Neuronal stem cell (in vitro differentiated cells): ENCODE results near the gene TIRAP.

Source experiments
- DNase-seq: peaks from one replicate; pipeline ENCODE4 v3.0.0-alpha.2; 2013; ENCODE audit warnings: low spot score
- H2AFZ ChIP-seq: one replicate; pipeline ENCODE4 v1.6.1; 2013; ENCODE audit warnings: mild to moderate bottlenecking, low read length, inconsistent platforms
- H2AK5ac ChIP-seq: 2 replicates; pipeline ENCODE4 v1.6.1; 2013; ENCODE audit warnings: low read depth, mild to moderate bottlenecking, inconsistent platforms, low read length, moderate library complexity, mixed read lengths
- H2BK120ac ChIP-seq: 2 replicates; pipeline ENCODE4 v1.6.1; 2013; ENCODE audit warnings: low read depth, mild to moderate bottlenecking, inconsistent platforms, low read length, moderate library complexity, mixed read lengths
- H2BK12ac ChIP-seq: one replicate; pipeline ENCODE4 v1.6.1; 2013; ENCODE audit warnings: low read length, inconsistent platforms
- H2BK15ac ChIP-seq: 2 replicates; pipeline ENCODE4 v1.6.1; 2013; ENCODE audit warnings: mild to moderate bottlenecking, low read length, inconsistent platforms, mixed read lengths
- H2BK5ac ChIP-seq: one replicate; pipeline ENCODE4 v1.6.1; 2013; ENCODE audit warnings: inconsistent platforms, mild to moderate bottlenecking, low read length, moderate library complexity
- H3K14ac ChIP-seq: one replicate; pipeline ENCODE4 v1.6.1; 2013; ENCODE audit warnings: low read length, inconsistent platforms
- H3K18ac ChIP-seq: 2 replicates; pipeline ENCODE4 v1.6.1; 2013; ENCODE audit warnings: low read length, inconsistent platforms
- H3K23ac ChIP-seq: 2 replicates; pipeline ENCODE4 v1.6.1; 2013; ENCODE audit warnings: low read depth, mild to moderate bottlenecking, mixed read lengths, low read length, inconsistent platforms; ENCODE audit not compliant: poor library complexity
- H3K27ac ChIP-seq: replicated peaks from 3 replicates; pipeline ENCODE4 v1.5.1; 2013; ENCODE audit warnings: low read length, inconsistent platforms
- H3K27me3 ChIP-seq, 3 experiments: 2 replicates each; pipeline ENCODE4 v1.6.1; 2013; ENCODE audit warnings: low read length in 3 of 3, mild to moderate bottlenecking in 2 of 3, inconsistent platforms in 1 of 3, low read depth in 1 of 3, mixed read lengths in 1 of 3, moderate library complexity in 1 of 3; ENCODE audit not compliant: control insufficient read depth in 3 of 3, insufficient read depth in 3 of 3
- H3K36me3 ChIP-seq, 2 donors: replicated peaks in 1 of 2; 2 replicates each; pipeline ENCODE4 v1.6.1; 2013; ENCODE audit warnings: low read length in 2 of 2; ENCODE audit not compliant: control insufficient read depth in 2 of 2, insufficient read depth in 2 of 2
- H3K4ac ChIP-seq: 2 replicates; pipeline ENCODE4 v1.6.1; 2013; ENCODE audit warnings: inconsistent platforms, mild to moderate bottlenecking, low read length, moderate library complexity
- H3K4me1 ChIP-seq, 2 donors: 1 replicate in 1 of 2; 2 replicates in 1 of 2; pipeline ENCODE4 v1.6.1; 2013; ENCODE audit warnings: low read length in 2 of 2, low read depth in 1 of 2; ENCODE audit not compliant: control insufficient read depth in 2 of 2, insufficient read depth in 1 of 2
- H3K4me2 ChIP-seq: one replicate; pipeline ENCODE4 v1.6.1; 2013; ENCODE audit warnings: mild to moderate bottlenecking, low read length, inconsistent platforms; ENCODE audit not compliant: insufficient read depth, poor library complexity, severe bottlenecking
- H3K4me3 ChIP-seq, 2 donors: 2 replicates each; pipeline ENCODE4 v1.5.1; 2013; ENCODE audit warnings: low read length in 2 of 2, mild to moderate bottlenecking in 2 of 2, inconsistent platforms in 1 of 2, moderate library complexity in 1 of 2
- H3K79me1 ChIP-seq: one replicate; pipeline ENCODE4 v1.6.1; 2013; ENCODE audit warnings: low read depth, mild to moderate bottlenecking, inconsistent platforms, low read length, moderate library complexity
- H3K9ac ChIP-seq: one replicate; pipeline ENCODE4 v1.6.1; 2013; ENCODE audit warnings: mild to moderate bottlenecking, low read depth, low read length, inconsistent platforms; ENCODE audit not compliant: poor library complexity
- H3K9me3 ChIP-seq, 2 donors: replicated peaks in 1 of 2; 2 replicates each; pipeline versions ENCODE3 to v1.6.1; 2013; ENCODE audit warnings: low read length in 2 of 2, mild to moderate bottlenecking in 2 of 2, inconsistent platforms in 1 of 2, low read depth in 1 of 2, mixed read lengths in 1 of 2, moderate library complexity in 1 of 2; ENCODE audit not compliant: control insufficient read depth in 2 of 2, insufficient read depth in 1 of 2
- H4K8ac ChIP-seq: one replicate; pipeline ENCODE4 v1.6.1; 2013; ENCODE audit warnings: low read depth, mild to moderate bottlenecking, inconsistent platforms, low read length, moderate library complexity
- H4K91ac ChIP-seq: one replicate; pipeline ENCODE4 v1.6.1; 2013; ENCODE audit warnings: low read length, low read depth, mild to moderate bottlenecking, inconsistent platforms; ENCODE audit not compliant: poor library complexity
- WGBS, 2 donors: extraction: QIAGEN DNeasy Blood & Tissue Kit; methylation state at CpG; one replicate each; pipeline ENCODE4 v1.1.7; 2013; ENCODE audit warnings: missing lambda C conversion rate in 2 of 2, mixed read lengths in 1 of 2; ENCODE audit not compliant: insufficient read length in 2 of 2, insufficient replicate concordance in 1 of 2; ENCODE audit errors: extremely low coverage in 2 of 2; 5-methylcytosine and 5-hydroxymethylcytosine counted together

TIRAP gene

DNA sequence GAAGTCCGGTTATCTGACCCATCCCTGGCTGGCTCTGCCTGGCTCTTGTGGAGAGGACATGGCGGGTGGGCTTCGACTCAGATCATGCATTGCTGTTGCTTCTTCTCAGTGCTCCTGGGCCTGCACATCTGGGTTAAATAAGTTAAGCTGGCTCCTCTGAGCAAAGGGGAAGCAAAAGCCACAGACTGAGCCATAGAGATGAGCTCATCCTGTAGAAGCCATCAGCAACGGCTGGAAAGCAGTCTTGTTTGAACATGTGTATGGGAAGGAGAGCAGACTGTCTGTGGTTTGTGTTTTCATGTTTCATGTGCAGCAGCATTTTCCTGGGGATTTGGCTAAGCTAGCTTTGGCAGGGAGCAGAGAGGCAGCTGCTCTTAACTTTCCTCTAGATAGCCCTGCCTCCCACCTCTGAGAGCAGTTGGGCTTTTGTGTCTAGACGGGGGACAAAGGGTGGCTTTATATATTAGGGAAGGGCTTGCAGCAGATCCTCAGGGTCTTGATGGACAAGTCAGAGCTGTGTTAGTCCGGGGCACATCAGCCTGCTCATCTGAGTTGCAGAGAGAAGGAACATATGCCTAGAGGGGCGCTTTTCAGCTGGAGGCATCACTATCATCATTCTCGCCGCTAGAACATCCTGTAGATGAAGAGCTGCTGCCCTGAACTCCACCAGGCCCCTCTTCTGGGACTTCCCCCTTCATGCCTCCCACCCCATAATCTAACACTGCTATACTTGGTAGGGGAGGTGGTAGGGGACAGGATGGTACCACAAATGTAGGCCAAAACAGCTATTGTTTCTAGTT is 35.9 kb downstream of the TIRAP start:
- Histone ChIP-seq H3K23ac (no peak overlapping the region), H3K79me1 (peaks cover 2% of the 10 kb centered on the region), H3K27me3 (no peaks in the 10 kb centered on the region), H3K4me1 (peaks cover 4 to 9% of the 10 kb centered on the region in 2 donors), H3K18ac (peak overlapping the region; percentile 11), H2BK5ac (no peak overlapping the region), H3K27ac (no peak overlapping the region), H3K9me3 (peaks cover 0 to 4% of the 10 kb centered on the region in 2 donors), H2BK120ac (no peak overlapping the region), H3K4me3 (no peak overlapping the region), H4K91ac (no peak overlapping the region), H3K14ac (peak overlapping the region; percentile 31), H2AK5ac (no peak overlapping the region), H4K8ac (no peak overlapping the region), H2BK12ac (no peak overlapping the region), H3K9ac (no peak overlapping the region), H2BK15ac (no peak overlapping the region), H3K4me2 (no peak overlapping the region), H2AFZ (no peak overlapping the region), H3K4ac (no peak overlapping the region), H3K36me3 (peaks cover 0 to 15% of the 10 kb centered on the region in 2 donors)
- no peak for DNase-seq
- no CpG with 5 or more reads among the region's 9 CpGs for whole genome bisulfite sequencing, 2 donors

DNA sequence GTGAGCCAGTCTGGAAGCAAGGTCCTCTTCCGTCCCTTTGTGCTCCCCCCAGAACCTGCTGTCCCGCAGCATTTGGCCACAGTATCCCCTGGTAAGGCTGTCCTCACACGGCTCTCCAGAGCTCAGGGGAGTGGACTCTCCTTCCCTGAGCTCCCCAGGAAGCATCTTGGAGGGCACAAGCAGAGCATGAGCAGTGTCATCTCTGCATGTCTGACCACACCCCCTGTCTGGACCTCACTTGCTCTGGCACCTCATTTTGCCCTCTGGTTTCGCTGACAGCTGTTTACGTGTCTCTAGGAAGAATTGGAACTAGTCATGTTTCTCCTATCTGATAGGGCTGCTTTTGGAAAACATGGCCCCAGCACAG is 36.5 kb downstream of the TIRAP start:
- Histone ChIP-seq H2AFZ (no peak overlapping the region), H3K4me3 (no peak overlapping the region), H2AK5ac (no peak overlapping the region), H4K8ac (no peak overlapping the region), H2BK12ac (no peak overlapping the region), H2BK120ac (no peak overlapping the region), H3K79me1 (peaks cover 2% of the 10 kb centered on the region), H3K14ac (no peak overlapping the region), H2BK5ac (no peak overlapping the region), H3K9ac (no peak overlapping the region), H3K27me3 (no peaks in the 10 kb centered on the region), H3K27ac (no peak overlapping the region), H4K91ac (no peak overlapping the region), H3K9me3 (no peaks in the 10 kb centered on the region), H3K4ac (no peak overlapping the region), H3K23ac (no peak overlapping the region), H3K4me2 (no peak overlapping the region), H2BK15ac (no peak overlapping the region), H3K36me3 (peaks cover 0 to 9% of the 10 kb centered on the region in 2 donors), H3K4me1 (peaks cover 4 to 9% of the 10 kb centered on the region in 2 donors), H3K18ac (no peak overlapping the region)
- WGBS, 2 donors: no CpG with 5 or more reads among the region's 5 CpGs
- no peak for DNase-seq

DNA sequence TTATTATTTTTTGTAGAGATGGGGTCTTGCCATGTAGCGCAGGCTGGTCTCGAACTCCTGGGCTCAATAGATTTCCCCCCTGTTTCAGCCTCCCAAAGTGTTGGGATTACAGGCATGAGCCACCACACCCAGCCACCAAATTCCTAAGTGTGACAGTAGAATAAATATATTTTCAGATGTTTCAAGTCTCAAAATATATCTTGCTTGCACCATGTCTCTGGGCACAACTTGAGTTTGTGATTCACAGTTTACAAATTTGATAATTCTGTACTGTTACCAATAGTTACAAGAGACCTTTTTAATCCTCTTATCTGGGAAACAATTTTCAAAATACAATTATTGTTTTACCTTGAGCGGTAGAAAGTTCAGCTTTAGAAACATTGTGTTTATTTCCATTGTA is 40.1 kb downstream of the TIRAP start:
- Histone ChIP-seq H3K18ac (no peak overlapping the region), H3K14ac (no peak overlapping the region), H2AK5ac (no peak overlapping the region), H2BK120ac (no peak overlapping the region), H3K4me2 (no peak overlapping the region), H2BK5ac (no peak overlapping the region), H4K91ac (no peak overlapping the region), H2BK12ac (no peak overlapping the region), H3K27ac (no peak overlapping the region), H3K4me1 (peaks cover 4 to 12% of the 10 kb centered on the region in 2 donors), H2BK15ac (no peak overlapping the region), H3K27me3 (no peaks in the 10 kb centered on the region), H3K23ac (no peak overlapping the region), H3K4ac (no peak overlapping the region), H4K8ac (no peak overlapping the region), H3K4me3 (no peak overlapping the region), H2AFZ (no peak overlapping the region), H3K9ac (no peak overlapping the region), H3K36me3 (no peaks in the 10 kb centered on the region), H3K79me1 (peaks cover 2% of the 10 kb centered on the region), H3K9me3 (no peaks in the 10 kb centered on the region)
- WGBS, 2 donors: no CpG with 5 or more reads among the region's 3 CpGs
- no peak for DNase-seq

GRCh38 chr11:126327281-126328000 is 44.5 kb downstream of the TIRAP start:
- no peak for DNase-seq
- WGBS, 2 donors: no CpG with 5 or more reads among the region's 17 CpGs
- H2BK120ac ChIP-seq: peak overlapping the region; percentile 66

More at GRCh38 chr11:126327281-126328000, 44.5 kb downstream of the TIRAP start:
- Histone ChIP-seq H3K79me1 (peaks cover 2% of the 10 kb centered on the region), H3K9ac (peak overlapping the region; percentile 54), H3K27ac (no peak overlapping the region), H3K9me3 (no peaks in the 10 kb centered on the region), H3K4me3 (no peak overlapping the region), H2BK12ac (no peak overlapping the region), H3K23ac (peak overlapping the region; percentile 86), H3K4me1 (peaks cover 0 to 8% of the 10 kb centered on the region in 2 donors), H3K27me3 (no peaks in the 10 kb centered on the region), H3K4me2 (no peak overlapping the region), H3K18ac (peak overlapping the region; percentile 37), H3K4ac (no peak overlapping the region), H4K91ac (no peak overlapping the region), H2AFZ (no peak overlapping the region), H3K14ac (peak overlapping the region; percentile 83), H4K8ac (no peak overlapping the region), H2BK15ac (peak overlapping the region; percentile 63), H2BK5ac (no peak overlapping the region), H2AK5ac (peak overlapping the region; percentile 57), H3K36me3 (peaks cover 2 to 13% of the 10 kb centered on the region in 2 donors)
